GM12878 (cell line): ENCODE data around the gene CACUL1. TPM values are rescaled to one million over a fixed set of nuclear protein-coding genes. Genes with fewer than 3 reads are reported as not detected.

Source experiments
- ATAC-seq: fragments of 200-7000 bp; cut with Tn5 transposase; 3 replicates; pipeline ENCODE4 v1.9.1; 2020; ENCODE audit warnings: mild to moderate bottlenecking, moderate library complexity
- BruUV-seq: library from RNA; stranded (reverse); fragments of 400-500 nt; replicated peaks from 2 replicates; lab custom pipeline; 2021; lab: Mats Ljungman, UMichigan
- CTCF ChIA-PET: fragments of 300-600 bp; sonication (Branson Sonifier 250); formaldehyde crosslinking; extraction: SDS; loops from one replicate; lab custom pipeline; 2021; ENCODE audit warnings: inconsistent platforms; lab: Yijun Ruan, JAX
- POLR2A ChIA-PET: fragments of 350-600 bp; formaldehyde crosslinking; extraction: SDS; loops from one replicate; lab custom pipeline; 2021; ENCODE audit warnings: inconsistent platforms; lab: Charles Lee
- RAD21 ChIA-PET: fragments of 300-600 bp; sonication (Branson Sonifier 250); formaldehyde crosslinking; loops from one replicate; lab custom pipeline; 2023; ENCODE audit warnings: antibody characterized with exemption; ENCODE audit not compliant: unreplicated experiment; lab: Charles Lee
- SMC1A ChIA-PET: fragments of 300-600 bp; sonication (Branson Sonifier 250); formaldehyde crosslinking; loops from one replicate; lab custom pipeline; 2023; ENCODE audit not compliant: unreplicated experiment, uncharacterized antibody; lab: Charles Lee
- DNase-seq: peaks from one replicate; pipeline ENCODE4 v3.0.0-alpha.2; 2011; ENCODE audit warnings: low read depth, low spot score
- FAIRE-seq: peaks from 3 replicates; lab custom pipeline; 2011; peaks lifted over from hg19 to GRCh38; lab: Jason Lieb, UNC
- H2AFZ ChIP-seq: 2 replicates; pipeline ENCODE4 v1.6.0; 2011; ENCODE audit warnings: low read depth, low read length, control low read depth; ENCODE audit not compliant: control insufficient read depth
- H3K27ac ChIP-seq: 2 replicates; pipeline ENCODE4 v1.5.1; 2011; ENCODE audit warnings: control low read depth; ENCODE audit not compliant: control insufficient read depth, insufficient read depth
- H3K27me3 ChIP-seq, 2 experiments: replicated peaks in 1 of 2; 2 replicates each; pipeline versions ENCODE4 v1.6.0 to v1.6.1; 2011; ENCODE audit warnings: low read length in 1 of 2; ENCODE audit not compliant: control insufficient read depth in 2 of 2, insufficient read depth in 2 of 2
- H3K36me3 ChIP-seq, 2 experiments: 2 replicates each; pipeline ENCODE4 v1.5.1; 2011; ENCODE audit warnings: low read length in 1 of 2; ENCODE audit not compliant: control insufficient read depth in 2 of 2, insufficient read depth in 2 of 2
- H3K4me1 ChIP-seq: 2 replicates; pipeline ENCODE4 v1.6.1; 2011; ENCODE audit warnings: mild to moderate bottlenecking, low read length, moderate library complexity, mixed read lengths; ENCODE audit not compliant: control insufficient read depth, insufficient read depth
- H3K4me2 ChIP-seq: 2 replicates; pipeline ENCODE4 v1.6.0; 2011; ENCODE audit warnings: control low read depth; ENCODE audit not compliant: control insufficient read depth, insufficient read depth
- H3K4me3 ChIP-seq: fragments of 200-600 bp; sonication (generic); 2 replicates; pipeline ENCODE4 v1.5.1; 2016
- H3K79me2 ChIP-seq: 2 replicates; pipeline ENCODE4 v1.6.0; 2011; ENCODE audit warnings: low read length; ENCODE audit not compliant: control insufficient read depth, insufficient read depth
- H3K9ac ChIP-seq: 2 replicates; pipeline ENCODE4 v1.8.0; 2011; ENCODE audit warnings: low read length, control low read depth, mixed read lengths; ENCODE audit not compliant: control insufficient read depth, insufficient read depth
- H3K9me3 ChIP-seq: replicated peaks from 3 replicates; pipeline ENCODE4 v1.5.1; 2011; ENCODE audit warnings: mild to moderate bottlenecking, low read length; ENCODE audit not compliant: control insufficient read depth, insufficient read depth
- H4K20me1 ChIP-seq: 2 replicates; pipeline ENCODE4 v1.6.0; 2011; ENCODE audit not compliant: control insufficient read depth, insufficient read depth
- CREB1 ChIP-seq: IDR thresholded peaks from 2 replicates; pipeline ENCODE4 v1.6.1; 2012; ENCODE audit warnings: low read depth, mild to moderate bottlenecking, inconsistent platforms
- EP300 ChIP-seq, 2 experiments: fragments of 150-350 bp in 1 of 2; IDR thresholded peaks; 2 replicates each; pipeline ENCODE4 v1.6.1; 2011 to 2012; ENCODE audit warnings: low read depth in 2 of 2, low read length in 2 of 2, borderline replicate concordance in 1 of 2, improper control_type of control experiment in 1 of 2, inconsistent platforms in 1 of 2; ENCODE audit not compliant: control insufficient read depth in 1 of 2
- GABPA ChIP-seq: IDR thresholded peaks from 2 replicates; pipeline ENCODE4 v1.6.1; 2014; ENCODE audit warnings: antibody characterized with exemption, low read depth, mild to moderate bottlenecking, inconsistent platforms
- JUND ChIP-seq: IDR thresholded peaks from 2 replicates; pipeline ENCODE4 v1.6.1; 2012; ENCODE audit warnings: low read depth, mild to moderate bottlenecking, low read length, improper control_type of control experiment, moderate library complexity
- LARP7 ChIP-seq: fragments of 450-650 bp; IDR thresholded peaks from 2 replicates; pipeline ENCODE4 v1.6.1; 2017; ENCODE audit warnings: mild to moderate bottlenecking
- POLR2AphosphoS2 ChIP-seq: IDR thresholded peaks from 2 replicates; pipeline ENCODE4 v1.6.1; 2011; ENCODE audit warnings: low read depth, mild to moderate bottlenecking, low read length, improper control_type of control experiment, moderate library complexity
- POLR2AphosphoS5 ChIP-seq: IDR thresholded peaks from 2 replicates; pipeline ENCODE4 v1.6.1; 2011; ENCODE audit warnings: mild to moderate bottlenecking, low read length, inconsistent platforms
- SUPT20H ChIP-seq: IDR thresholded peaks from 2 replicates; pipeline ENCODE4 v1.6.1; 2011; ENCODE audit warnings: low read depth, mild to moderate bottlenecking, low read length, moderate library complexity, borderline replicate concordance; ENCODE audit not compliant: control insufficient read depth
- TARDBP ChIP-seq: IDR thresholded peaks from 2 replicates; pipeline ENCODE4 v1.6.1; 2016; ENCODE audit warnings: borderline replicate concordance
- ZBED1 ChIP-seq: IDR thresholded peaks from 2 replicates; pipeline ENCODE4 v1.6.1; 2016; ENCODE audit warnings: borderline replicate concordance
- WGBS: methylation state at CpG from one replicate; pipeline ENCODE4 v1.1.6; 2016; ENCODE audit warnings: low lambda C conversion rate; ENCODE audit not compliant: insufficient replicate concordance, insufficient coverage; ENCODE audit errors: missing lambda C conversion rate; 5-methylcytosine and 5-hydroxymethylcytosine counted together
- in situ Hi-C: fragments of 300-500 bp; cut with MboI; formaldehyde crosslinking; loops from 9 replicates; pipeline ENCODE4 v1.14.3; 2018; ENCODE audit warnings: mixed read lengths
- intact Hi-C: fragments of 100-400 bp; cut with micrococcal nuclease; formaldehyde crosslinking; loops from one replicate; pipeline ENCODE4 v1.14.2; 2022; ENCODE audit not compliant: unreplicated experiment
- polyA plus RNA-seq, 11 experiments: library from polyadenylated mRNA; depleted of rRNA in 4 of 11; unstranded in 6 of 11; stranded (reverse) in 5 of 11; fragments of >200 nt; fragmentation: Nextera tagmentation in 4 of 11; fragmentation: Illumina TruSeq in 1 of 11; extraction: Ambion mirVana in 4 of 11; extraction: Trizol in 1 of 11; gene quantifications; 1 replicate in 1 of 11; 2 replicates in 10 of 11; pipeline versions ENCODE4 v1.2.1 to v1.2.3, GENCODE V29; 2011 to 2016; ENCODE audit warnings: inconsistent platforms in 2 of 11, missing spikeins in 2 of 11, low read depth in 1 of 11
- total RNA-seq, 4 experiments: library from RNA; depleted of rRNA in 3 of 4; stranded (reverse); fragments of >200 nt in 3 of 4; fragmentation: Illumina TruSeq in 1 of 4; extraction: Trizol in 1 of 4; gene quantifications; 2 replicates each; pipeline versions ENCODE4 v1.2.1 to v1.2.3, GENCODE V29; 2013 to 2021

Gene CACUL1
- total and polyA plus RNA-seq, 10 of the 15 experiments (the other 5 are each of a cell fraction or from before 2014, with no cell fraction given), result 7.4 to 23.2 (median 13.0) TPM

DNA sequence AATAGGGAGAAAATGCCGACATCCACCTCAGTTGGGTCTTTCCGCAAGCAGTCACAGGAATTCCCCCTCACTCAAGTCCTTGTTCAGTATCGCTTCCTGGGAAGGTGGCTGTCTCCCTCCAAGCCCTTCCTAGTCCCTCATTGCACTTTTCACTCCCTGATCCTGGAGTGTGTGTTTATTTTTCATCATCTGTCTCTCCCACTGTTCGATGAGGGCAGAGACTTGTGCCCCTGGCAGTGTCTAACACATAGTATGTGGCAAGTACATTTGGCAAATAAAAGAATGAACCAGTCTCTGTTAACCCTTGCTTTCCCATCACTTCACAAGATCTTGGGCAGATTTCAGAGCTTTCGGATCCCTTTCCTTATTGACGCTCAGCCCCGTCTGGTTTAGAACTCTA, 24.0 kb upstream of the CACUL1 start:
- ATAC-seq (no peak), DNase-seq (no peak), FAIRE-seq (no peak)
- ChIA-PET SMC1A (no interaction called here), POLR2A (no interaction called here), CTCF (no interaction called here), RAD21 (no interaction called here)
- H3K27me3 ChIP-seq, result no peaks in the 10 kb centered on the region
- H3K4me3 ChIP-seq, result no peak overlapping the region
- in situ Hi-C loops (no loop called here), intact Hi-C loops (no loop called here)
- no peak overlapping the region for H2AFZ ChIP-seq
- TF ChIP-seq LARP7 (no peak), POLR2AphosphoS5 (no peak), POLR2AphosphoS2 (no peak), JUND (no peak)
- no peaks in the 10 kb centered on the region for H3K4me1 ChIP-seq
- BruUV-seq, result no TSS peak
- 37% methylated on average over 7 of the region's 7 CpGs for WGBS
- no peak overlapping the region for H3K9ac ChIP-seq
- no peaks in the 10 kb centered on the region for H4K20me1 ChIP-seq
- no peak overlapping the region for H3K4me2 ChIP-seq
- H3K79me2 ChIP-seq, result no peaks in the 10 kb centered on the region
- H3K27ac ChIP-seq, result no peak overlapping the region
- H3K36me3 ChIP-seq, result no peaks in the 10 kb centered on the region
- H3K9me3 ChIP-seq, result no peaks in the 10 kb centered on the region; the same call in 2 of the 3 replicates

DNA sequence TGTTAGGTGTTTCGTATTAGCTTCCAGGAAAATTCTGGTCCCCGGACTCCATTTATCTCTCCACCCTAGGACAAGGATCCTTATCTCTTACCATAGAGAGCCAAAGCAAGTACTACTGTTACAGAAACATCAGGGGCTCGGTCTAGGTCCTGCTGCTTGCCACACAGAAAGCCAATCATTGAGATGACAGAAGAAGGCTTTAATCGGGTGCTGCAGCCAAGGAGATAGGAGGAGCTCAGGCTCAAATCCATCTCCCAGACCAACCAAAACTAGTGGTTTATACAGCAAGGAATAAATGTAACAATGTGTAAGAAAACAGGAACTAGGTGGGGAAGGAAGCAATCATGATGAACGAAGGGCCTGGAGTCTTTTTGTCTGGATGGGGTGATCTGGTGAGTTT, 22.2 kb upstream of the CACUL1 start:
- no TSS peak for BruUV-seq
- H3K79me2 ChIP-seq, result no peaks in the 10 kb centered on the region
- no peak overlapping the region for H2AFZ ChIP-seq
- ChIA-PET CTCF (no interaction called here), RAD21 (no interaction called here), POLR2A (no interaction called here), SMC1A (no interaction called here)
- FAIRE-seq (no peak), ATAC-seq (no peak), DNase-seq (no peak)
- H3K27ac ChIP-seq, result no peak overlapping the region
- H3K27me3 ChIP-seq, result no peaks in the 10 kb centered on the region
- H3K9ac ChIP-seq, result no peak overlapping the region
- TF ChIP-seq EP300 (IDR thresholded peaks at IDR 0.05; ENCODE audit: borderline replicate concordance in 1 of 2, control insufficient read depth in 1 of 2, low read depth in 2 of 2, low read length in 2 of 2) (no peak), ZBED1 (no peak), GABPA (no peak), SUPT20H (no peak), TARDBP (no peak), CREB1 (no peak)
- H3K4me1 ChIP-seq, result no peaks in the 10 kb centered on the region
- in situ Hi-C loops (no loop called here), intact Hi-C loops (no loop called here)
- no peaks in the 10 kb centered on the region for H4K20me1 ChIP-seq
- 25% methylated on average over 5 of the region's 5 CpGs for WGBS
- no peak overlapping the region for H3K4me2 ChIP-seq
- H3K4me3 ChIP-seq, result no peak overlapping the region
- no peaks in the 10 kb centered on the region; the same call in 2 of the 3 replicates for H3K9me3 ChIP-seq
- H3K36me3 ChIP-seq, result no peaks in the 10 kb centered on the region
